Right lobe of liver (tissue), 4 donors: ENCODE results near the gene WDR6.

Source experiments
- POLR2A ChIP-seq: fragments of 450-650 bp; IDR thresholded peaks from one replicate; pipeline ENCODE4 v1.6.1; 2017; ENCODE audit warnings: antibody characterized with exemption, mild to moderate bottlenecking
- TF ChIP-seq, protein P1 (sequence below), 4 donors: fragments of 200-600 bp in 3 of 4; fragments of 450-650 bp in 1 of 4; IDR thresholded peaks; one replicate each; pipeline versions ENCODE4 v1.5.1 to v1.8.0; 2016 to 2022; ENCODE audit warnings: antibody characterized with exemption in 4 of 4, mild to moderate bottlenecking in 2 of 4
- donor health status: DM: no; HTN: no; CAD: no.
- donor health status: DM: no; HTN: no; CAD: no.
- donor health status: DM: no; HTN: yes; CAD: no.

GRCh38 chr3:49021213-49021812 is 14.1 kb downstream of the WDR6 start:
- TF ChIP-seq, protein P1, sequence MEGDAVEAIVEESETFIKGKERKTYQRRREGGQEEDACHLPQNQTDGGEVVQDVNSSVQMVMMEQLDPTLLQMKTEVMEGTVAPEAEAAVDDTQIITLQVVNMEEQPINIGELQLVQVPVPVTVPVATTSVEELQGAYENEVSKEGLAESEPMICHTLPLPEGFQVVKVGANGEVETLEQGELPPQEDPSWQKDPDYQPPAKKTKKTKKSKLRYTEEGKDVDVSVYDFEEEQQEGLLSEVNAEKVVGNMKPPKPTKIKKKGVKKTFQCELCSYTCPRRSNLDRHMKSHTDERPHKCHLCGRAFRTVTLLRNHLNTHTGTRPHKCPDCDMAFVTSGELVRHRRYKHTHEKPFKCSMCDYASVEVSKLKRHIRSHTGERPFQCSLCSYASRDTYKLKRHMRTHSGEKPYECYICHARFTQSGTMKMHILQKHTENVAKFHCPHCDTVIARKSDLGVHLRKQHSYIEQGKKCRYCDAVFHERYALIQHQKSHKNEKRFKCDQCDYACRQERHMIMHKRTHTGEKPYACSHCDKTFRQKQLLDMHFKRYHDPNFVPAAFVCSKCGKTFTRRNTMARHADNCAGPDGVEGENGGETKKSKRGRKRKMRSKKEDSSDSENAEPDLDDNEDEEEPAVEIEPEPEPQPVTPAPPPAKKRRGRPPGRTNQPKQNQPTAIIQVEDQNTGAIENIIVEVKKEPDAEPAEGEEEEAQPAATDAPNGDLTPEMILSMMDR (IDR thresholded peaks at IDR 0.05), result no peak
- TF ChIP-seq POLR2A, result peak; percentile 100
